Measurements from ENCODE around the gene KSR1.

The KSR1 gene

GRCh38 chr17:27512511-27513346, 56.5 kb downstream of the KSR1 start:
- in situ Hi-C loops (cut with HindIII; ENCODE audit: low sequenced_read_pairs): no loop called here

- in situ Hi-C loops (cut with HindIII; ENCODE audit: low sequenced_read_pairs): no loop called here
Measured at GRCh38 chr17:27513849-27514248, 57.6 kb downstream of the KSR1 start.

- in situ Hi-C loops (cut with HindIII; ENCODE audit: low sequenced_read_pairs): no loop called here
Measured at GRCh38 chr17:27514595-27515413, 58.6 kb downstream of the KSR1 start.

GRCh38 chr17:27518048-27518447, 61.8 kb downstream of the KSR1 start:
- in situ Hi-C loops (cut with HindIII; ENCODE audit: low sequenced_read_pairs): no loop called here

GRCh38 chr17:27518545-27519521, 62.6 kb downstream of the KSR1 start:
- in situ Hi-C loops (cut with HindIII; ENCODE audit: low sequenced_read_pairs): no loop called here

GRCh38 chr17:27519550-27519949, 63.3 kb downstream of the KSR1 start:
- in situ Hi-C loops (cut with HindIII; ENCODE audit: low sequenced_read_pairs): no loop called here

GRCh38 chr17:27520491-27521185, 64.4 kb downstream of the KSR1 start:
- in situ Hi-C loops (cut with HindIII; ENCODE audit: low sequenced_read_pairs): no loop called here

GRCh38 chr17:27521281-27522027, 65.2 kb downstream of the KSR1 start:
- in situ Hi-C loops (cut with HindIII; ENCODE audit: low sequenced_read_pairs): no loop called here

GRCh38 chr17:27522028-27522635, 65.9 kb downstream of the KSR1 start:
- in situ Hi-C loops (cut with HindIII; ENCODE audit: low sequenced_read_pairs): no loop called here

GRCh38 chr17:27523712-27524111, 67.5 kb downstream of the KSR1 start:
- in situ Hi-C loops (cut with HindIII; ENCODE audit: low sequenced_read_pairs): no loop called here

- in situ Hi-C loops (cut with HindIII; ENCODE audit: low sequenced_read_pairs): no loop called here
Measured at GRCh38 chr17:27524594-27524993, 68.3 kb downstream of the KSR1 start.

GRCh38 chr17:27525316-27525715, 69.1 kb downstream of the KSR1 start:
- in situ Hi-C loops (cut with HindIII; ENCODE audit: low sequenced_read_pairs): loop anchor here (25.0 kb wide), 1 partner anchor 213 kb away; no protein-coding TSS in a partner anchor

- in situ Hi-C loops (cut with HindIII; ENCODE audit: low sequenced_read_pairs): loop anchor here (25.0 kb wide), 1 partner anchor 214 kb away; no protein-coding TSS in a partner anchor
Measured at GRCh38 chr17:27525836-27526603, 69.8 kb downstream of the KSR1 start.

GRCh38 chr17:27526604-27527002, 70.4 kb downstream of the KSR1 start:
- in situ Hi-C loops (cut with HindIII; ENCODE audit: low sequenced_read_pairs): loop anchor here (25.0 kb wide), 1 partner anchor 214 kb away; no protein-coding TSS in a partner anchor

GRCh38 chr17:27529230-27529796, 73.1 kb downstream of the KSR1 start:
- in situ Hi-C loops (cut with HindIII; ENCODE audit: low sequenced_read_pairs): loop anchor here (25.0 kb wide), 1 partner anchor 217 kb away; no protein-coding TSS in a partner anchor

- in situ Hi-C loops (cut with HindIII; ENCODE audit: low sequenced_read_pairs): loop anchor here (25.0 kb wide), 1 partner anchor 219 kb away; no protein-coding TSS in a partner anchor
Measured at GRCh38 chr17:27530764-27531391, 74.6 kb downstream of the KSR1 start.

GRCh38 chr17:27531469-27531961, 75.3 kb downstream of the KSR1 start:
- in situ Hi-C loops (cut with HindIII; ENCODE audit: low sequenced_read_pairs): loop anchor here (25.0 kb wide), 1 partner anchor 219 kb away; no protein-coding TSS in a partner anchor

Measured in DLD1 (cell line).